Jurkat, Clone E6-1 (cell line): ENCODE data around the gene UPK2.
"Not testable (repeated sequence)": the region's sequence is repeated elsewhere in the genome, so short reads cannot be mapped to it uniquely, and the experiment has no call there.

Experiments used
- DNase-seq: peaks from one replicate; pipeline ENCODE4 v3.0.0-alpha.2; 2011; ENCODE audit warnings: low read depth, low spot score
- H3K4me3 ChIP-seq: 2 replicates; pipeline ENCODE4 v1.5.1; 2011; ENCODE audit warnings: mild to moderate bottlenecking, low read length, control low read depth, moderate library complexity

UPK2 gene

GRCh38 chr11:118930094-118930712, 25.9 kb upstream of the UPK2 start:
- DNase-seq: peak; percentile 83
- peak overlapping the region; percentile 75 for H3K4me3 ChIP-seq

GRCh38 chr11:118931571-118931970, 24.5 kb upstream of the UPK2 start:
- no peak for DNase-seq
- no peak overlapping the region for H3K4me3 ChIP-seq

- DNase-seq: no peak
- H3K4me3 ChIP-seq: no peak overlapping the region
These were observed 22.6 kb upstream of the UPK2 start for GRCh38 chr11:118933486-118933885.

- H3K4me3 ChIP-seq: no peak overlapping the region
- DNase-seq: no peak
These were observed 20.7 kb upstream of the UPK2 start for GRCh38 chr11:118935376-118935775.

DNA sequence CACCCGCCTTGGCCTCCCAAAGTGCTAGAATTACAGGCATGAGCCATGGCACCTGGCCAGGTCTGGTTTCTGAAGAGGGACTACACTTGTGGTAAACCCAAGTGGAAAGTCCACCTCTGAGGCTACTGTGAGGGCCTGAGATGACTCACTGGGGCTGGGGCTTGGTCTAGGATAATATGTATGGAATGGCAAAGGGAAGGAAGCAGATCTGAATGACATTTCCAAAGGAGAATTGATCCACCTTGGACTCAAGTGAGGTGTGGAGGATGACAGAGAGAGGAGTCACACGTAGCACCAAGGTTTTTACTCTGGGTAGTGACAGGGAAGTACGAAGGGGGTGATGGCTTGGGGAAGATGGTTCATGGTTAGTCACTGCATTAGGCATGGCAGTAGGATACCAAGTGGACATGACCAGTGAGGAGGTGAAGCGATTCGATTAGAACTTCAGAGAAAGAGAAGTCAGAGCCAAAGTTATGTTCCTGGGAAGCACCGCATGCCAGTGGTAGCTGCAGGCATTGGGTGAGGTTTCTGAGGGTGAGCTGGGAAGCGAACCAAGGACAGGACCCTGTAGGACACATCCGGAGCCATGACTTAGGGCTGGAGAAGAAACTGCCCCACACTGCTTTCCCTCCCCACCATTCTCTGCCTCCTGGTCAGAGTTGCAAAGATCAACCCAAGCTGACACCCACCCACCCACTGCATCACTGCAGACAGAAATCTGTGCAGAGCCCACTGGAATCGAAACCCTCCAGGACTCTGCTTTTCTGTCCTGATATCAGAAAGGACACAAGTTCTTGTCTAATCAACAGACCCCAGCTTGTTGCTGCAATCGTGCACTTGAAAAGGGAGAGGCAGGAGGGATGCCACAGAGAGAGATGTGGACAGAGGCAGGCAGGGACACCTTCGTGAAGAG, 17.4 kb upstream of the UPK2 start:
- H3K4me3 ChIP-seq: no peak overlapping the region
- no peak for DNase-seq

- H3K4me3 ChIP-seq: no peak overlapping the region
- no peak for DNase-seq
These were observed 16.6 kb upstream of the UPK2 start for GRCh38 chr11:118939404-118939915.

DNA sequence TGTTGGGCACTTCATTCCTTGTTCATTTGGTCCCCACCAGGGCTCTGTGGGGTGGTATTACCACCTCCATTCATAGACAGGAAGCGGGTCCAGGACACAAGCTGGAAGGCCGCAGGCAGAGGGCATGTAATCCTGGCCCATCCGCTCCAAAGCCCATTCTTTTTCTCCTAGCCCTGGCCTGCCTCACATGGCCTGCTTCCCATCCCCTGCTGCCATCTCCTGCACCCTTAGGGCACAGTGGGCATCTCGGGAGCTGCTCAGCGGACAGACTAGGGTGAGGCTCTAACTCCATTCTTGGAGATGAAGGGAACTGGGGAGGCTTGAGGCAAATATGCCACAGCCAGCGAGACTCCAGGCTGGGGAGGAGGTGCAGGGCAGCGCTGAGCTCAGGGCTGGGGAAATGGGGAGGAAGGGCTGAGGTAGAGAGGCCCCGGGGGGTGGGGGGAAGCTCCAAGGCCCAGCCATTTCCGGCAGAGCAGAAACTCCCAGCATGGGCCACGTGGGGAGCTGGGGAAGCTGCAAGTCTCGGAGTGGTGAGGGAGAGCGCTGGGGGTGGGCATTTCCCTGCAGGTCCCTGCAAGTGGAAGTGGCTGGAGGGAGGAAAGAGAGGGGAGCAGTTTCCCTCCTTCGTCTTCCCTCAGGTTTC, 16.0 kb upstream of the UPK2 start:
- peak; percentile 63 for DNase-seq
- H3K4me3 ChIP-seq: no peak overlapping the region; the same call in 1 of the 2 replicates

- no peak overlapping the region for H3K4me3 ChIP-seq
- DNase-seq: no peak
These were observed 9.0 kb upstream of the UPK2 start for GRCh38 chr11:118947091-118947490.

- H3K4me3 ChIP-seq: no peak overlapping the region
- no peak for DNase-seq
These were observed 8.1 kb upstream of the UPK2 start for GRCh38 chr11:118948000-118948399.

DNA sequence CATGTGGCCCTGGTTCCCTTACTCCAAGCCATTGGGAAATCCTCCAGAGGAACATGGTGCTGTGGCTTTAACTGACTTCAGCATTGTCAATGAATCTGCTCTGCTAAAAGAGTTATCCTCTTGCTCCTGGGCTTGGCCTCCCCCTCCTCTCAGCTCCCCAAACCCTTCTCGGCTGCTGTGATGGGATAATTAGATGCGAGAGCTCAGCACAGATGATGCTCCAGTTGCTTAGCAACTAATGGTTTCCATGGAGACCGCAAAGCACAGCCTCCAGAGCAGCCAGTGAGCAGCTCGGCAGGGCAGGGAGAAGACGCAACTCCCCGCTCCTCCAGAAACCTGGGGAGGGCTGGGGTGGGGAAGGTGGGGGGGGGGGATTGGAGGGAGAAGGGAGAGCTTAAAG, 2.8 kb upstream of the UPK2 start:
- H3K4me3 ChIP-seq: no peak overlapping the region
- peak; percentile 66 for DNase-seq

DNA sequence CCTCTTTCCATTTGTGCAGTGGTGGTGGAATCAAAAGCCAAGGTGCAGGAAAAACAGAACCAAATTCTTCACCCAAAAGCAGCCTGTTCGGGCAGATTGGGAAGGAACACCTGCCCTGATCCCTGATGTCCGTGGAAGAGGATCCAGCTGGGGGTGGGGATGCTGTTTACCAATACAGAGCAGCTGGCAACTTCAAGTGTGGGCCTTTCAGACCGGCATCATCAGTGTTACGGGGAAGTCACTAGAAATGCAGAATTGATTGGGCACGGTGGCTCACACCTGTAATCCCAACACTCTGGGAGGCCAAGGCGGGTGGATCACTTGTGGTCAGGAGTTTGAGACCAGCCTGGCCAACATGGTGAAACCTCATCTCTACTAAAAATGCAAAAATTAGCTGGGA, 2.1 kb upstream of the UPK2 start:
- DNase-seq, H3K4me3 ChIP-seq: not testable (repeated sequence)

GRCh38 chr11:118956847-118957469, 860 bp downstream of the UPK2 start:
- DNase-seq: no peak
- H3K4me3 ChIP-seq: no peak overlapping the region

DNA sequence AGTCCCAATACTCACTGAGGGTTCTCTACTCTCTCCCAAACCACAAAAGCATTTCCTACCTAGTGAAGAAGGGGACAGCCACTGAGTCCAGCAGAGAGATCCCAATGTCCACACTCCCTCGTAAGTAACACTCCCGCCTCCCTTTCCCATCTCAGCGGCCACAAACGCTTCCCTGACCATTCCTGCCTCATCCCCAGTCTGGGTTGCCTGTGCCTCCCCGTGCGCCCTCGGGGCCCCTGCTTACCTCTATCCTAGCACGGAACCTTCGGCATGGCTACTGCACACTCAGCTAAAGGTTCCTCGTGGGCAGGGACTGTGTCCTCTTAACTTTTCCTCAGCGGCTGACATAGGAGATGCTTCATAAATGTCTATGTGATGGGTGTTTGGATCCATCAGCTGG, 1.5 kb downstream of the UPK2 start:
- no peak for DNase-seq
- no peak overlapping the region for H3K4me3 ChIP-seq

DNA sequence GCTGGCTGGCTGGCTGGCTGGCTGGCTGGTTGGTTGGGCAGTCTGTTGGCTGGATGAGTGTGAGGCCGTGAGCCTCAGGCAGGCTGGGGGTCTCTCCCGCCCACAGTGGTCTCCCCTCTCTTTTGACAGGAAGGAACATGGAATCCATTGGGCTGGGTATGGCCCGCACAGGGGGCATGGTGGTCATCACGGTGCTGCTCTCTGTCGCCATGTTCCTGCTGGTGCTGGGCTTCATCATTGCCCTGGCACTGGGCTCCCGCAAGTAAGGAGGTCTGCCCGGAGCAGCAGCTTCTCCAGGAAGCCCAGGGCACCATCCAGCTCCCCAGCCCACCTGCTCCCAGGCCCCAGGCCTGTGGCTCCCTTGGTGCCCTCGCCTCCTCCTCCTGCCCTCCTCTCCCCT, 1.9 kb downstream of the UPK2 start:
- H3K4me3 ChIP-seq: no peak overlapping the region
- DNase-seq: no peak

DNA sequence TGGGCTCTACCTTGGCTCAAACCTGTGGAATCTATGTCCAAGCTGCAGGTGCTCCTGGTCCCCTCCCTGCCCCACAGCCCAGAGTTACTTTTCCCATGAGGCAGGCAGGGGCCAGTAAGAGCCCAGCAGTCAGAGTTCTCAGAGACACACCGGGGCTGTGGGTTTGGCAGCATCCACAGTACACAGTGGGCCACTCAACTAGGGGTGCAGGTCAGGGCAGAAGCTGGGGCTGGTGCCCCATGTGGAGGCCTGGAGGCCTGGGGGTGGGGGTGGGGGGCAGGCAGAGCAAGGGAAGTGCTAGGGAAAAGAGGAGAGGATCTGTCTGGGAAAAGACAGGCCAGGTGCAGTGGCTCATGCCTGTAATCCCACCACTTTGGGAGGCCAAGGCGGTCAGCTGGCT, 2.5 kb downstream of the UPK2 start:
- DNase-seq: no peak
- H3K4me3 ChIP-seq: no peak overlapping the region

GRCh38 chr11:118961189-118961588, 5.1 kb downstream of the UPK2 start:
- DNase-seq: no peak
- no peak overlapping the region for H3K4me3 ChIP-seq

DNA sequence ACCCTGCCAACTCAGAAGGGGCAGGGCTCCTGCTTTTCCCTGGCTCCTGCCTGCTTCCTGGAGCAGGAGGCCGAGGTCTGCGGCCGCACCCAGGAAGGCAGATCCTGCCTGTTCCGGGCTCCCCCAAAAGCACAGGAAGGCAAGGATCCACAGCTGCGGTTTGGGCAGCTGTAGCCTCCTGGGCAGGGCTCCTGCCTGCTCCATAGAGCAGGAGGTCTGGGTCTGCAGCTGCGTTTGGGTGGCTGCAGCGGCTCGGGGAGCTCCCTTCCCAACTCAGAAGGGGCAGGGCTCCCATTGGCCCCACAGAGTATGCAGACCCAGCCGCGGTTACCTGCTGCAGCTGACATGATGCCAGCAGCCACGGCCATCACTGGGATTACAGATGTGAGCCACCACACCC, 5.5 kb downstream of the UPK2 start:
- H3K4me3 ChIP-seq: no peak overlapping the region
- no peak for DNase-seq

GRCh38 chr11:118969508-118969907, 13.4 kb downstream of the UPK2 start:
- not testable (repeated sequence) for DNase-seq, H3K4me3 ChIP-seq

DNA sequence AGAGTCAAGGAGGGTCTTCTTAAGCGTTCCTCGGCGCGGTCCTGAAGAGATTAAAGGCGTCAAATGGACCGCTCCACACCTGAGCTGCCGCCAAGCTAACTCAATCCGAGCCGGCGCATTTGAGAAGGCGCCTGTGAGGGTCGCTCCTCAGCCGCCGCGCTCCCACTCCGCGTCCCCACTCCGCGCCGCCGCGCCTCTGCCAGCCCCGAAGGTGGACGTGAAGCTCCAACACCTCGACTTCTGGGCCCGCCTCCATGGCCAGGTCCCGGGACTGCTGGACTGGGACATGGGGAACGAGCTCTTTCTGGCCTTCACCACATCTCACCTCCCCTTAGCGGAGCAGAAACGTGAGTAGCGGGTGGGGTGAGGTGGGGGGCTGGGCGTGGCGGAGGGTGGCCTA, 15.5 kb downstream of the UPK2 start, which contains the start of gene FOXR1:
FOXR1 (plus strand) TSS at position 116 of the 400 bp plus-strand sequence; CDS start at position 287, 171 bp downstream.
- no peak for DNase-seq
- H3K4me3 ChIP-seq: no peak within 1 kb of the TSS
